Ovary (tissue), 3 donors: Measurements from ENCODE around the gene CARM1.

ENCODE experiments used
- EP300 ChIP-seq: sonication (generic); formaldehyde crosslinking; IDR thresholded peaks from one replicate; pipeline ENCODE4 v1.6.1; 2017; ENCODE audit warnings: antibody characterized with exemption
- TF ChIP-seq, protein P1 (sequence below), 3 donors: fragments of 450-650 bp in 2 of 3; fragments of 200-600 bp in 1 of 3; IDR thresholded peaks; one replicate each; pipeline versions ENCODE4 v1.5.1 to v1.8.0; 2016 to 2022; ENCODE audit warnings: antibody characterized with exemption in 3 of 3, mild to moderate bottlenecking in 1 of 3
- donor health status: DM: no; HTN: no; CAD: no.

DNA sequence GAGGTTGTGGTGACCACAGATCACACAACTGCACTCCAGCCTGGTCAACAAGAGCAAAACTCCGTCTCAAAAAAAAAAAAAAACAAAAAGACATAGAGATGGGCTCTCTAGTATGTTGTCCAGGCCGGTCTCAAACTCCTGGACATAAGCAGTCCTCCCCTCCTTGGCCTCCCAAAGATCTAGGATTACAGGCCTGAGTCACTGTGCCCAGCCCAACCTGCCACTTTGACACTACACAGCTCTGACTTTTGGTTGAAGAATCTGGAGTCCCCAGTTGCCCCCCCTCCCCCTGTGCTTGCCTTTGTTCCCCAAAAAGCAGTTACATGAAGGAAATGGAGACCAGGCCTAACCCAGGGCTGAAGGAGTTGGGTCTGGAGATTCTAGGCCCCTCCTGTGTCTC lies 12.9 kb downstream of the CARM1 start:
- TF ChIP-seq, protein P1, sequence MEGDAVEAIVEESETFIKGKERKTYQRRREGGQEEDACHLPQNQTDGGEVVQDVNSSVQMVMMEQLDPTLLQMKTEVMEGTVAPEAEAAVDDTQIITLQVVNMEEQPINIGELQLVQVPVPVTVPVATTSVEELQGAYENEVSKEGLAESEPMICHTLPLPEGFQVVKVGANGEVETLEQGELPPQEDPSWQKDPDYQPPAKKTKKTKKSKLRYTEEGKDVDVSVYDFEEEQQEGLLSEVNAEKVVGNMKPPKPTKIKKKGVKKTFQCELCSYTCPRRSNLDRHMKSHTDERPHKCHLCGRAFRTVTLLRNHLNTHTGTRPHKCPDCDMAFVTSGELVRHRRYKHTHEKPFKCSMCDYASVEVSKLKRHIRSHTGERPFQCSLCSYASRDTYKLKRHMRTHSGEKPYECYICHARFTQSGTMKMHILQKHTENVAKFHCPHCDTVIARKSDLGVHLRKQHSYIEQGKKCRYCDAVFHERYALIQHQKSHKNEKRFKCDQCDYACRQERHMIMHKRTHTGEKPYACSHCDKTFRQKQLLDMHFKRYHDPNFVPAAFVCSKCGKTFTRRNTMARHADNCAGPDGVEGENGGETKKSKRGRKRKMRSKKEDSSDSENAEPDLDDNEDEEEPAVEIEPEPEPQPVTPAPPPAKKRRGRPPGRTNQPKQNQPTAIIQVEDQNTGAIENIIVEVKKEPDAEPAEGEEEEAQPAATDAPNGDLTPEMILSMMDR (IDR thresholded peaks at IDR 0.05), result no peak
- TF ChIP-seq EP300, result no peak
